ENCODE results near the gene MPRIP.
A peak's percentile ranks its signal among the peaks of the same experiment; 100 is the strongest.

MPRIP gene

DNA sequence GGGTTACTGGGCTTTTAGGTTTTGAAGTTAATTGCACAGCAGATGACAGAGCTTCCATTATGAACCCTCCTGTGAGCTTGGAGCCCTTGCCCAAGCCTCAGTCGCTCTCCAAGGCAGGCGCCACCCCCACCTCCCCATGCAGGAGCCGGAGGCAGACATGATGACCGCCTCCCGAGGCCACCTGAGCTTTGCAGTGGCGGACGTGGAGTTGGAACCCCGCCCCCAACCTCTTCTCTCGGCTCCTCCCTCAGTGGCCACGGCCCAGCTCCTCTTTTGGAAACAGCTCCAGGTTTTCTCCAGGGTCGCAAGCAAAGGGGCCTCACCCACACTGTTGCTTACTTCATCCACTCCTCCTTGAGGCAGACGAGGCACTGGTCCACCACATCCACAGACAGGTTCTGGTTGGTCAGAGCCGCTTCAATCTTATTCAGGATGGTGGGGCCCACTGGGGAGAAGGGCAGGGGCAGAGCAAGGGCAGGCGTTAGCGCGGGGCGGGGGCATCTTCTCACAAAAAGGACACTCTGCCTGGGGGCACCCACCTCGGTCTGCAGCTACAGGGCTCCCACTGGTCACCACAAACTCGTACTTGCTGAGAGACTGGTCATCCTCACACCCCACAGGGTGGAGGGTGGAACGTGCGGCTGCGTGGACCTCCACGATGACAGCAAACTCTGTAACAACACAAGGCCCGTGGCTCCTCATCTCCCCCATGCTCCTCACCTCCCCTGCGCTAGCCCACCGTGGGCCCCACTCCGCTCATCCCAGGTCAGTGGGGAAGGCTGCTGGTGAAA lies 172.6 kb downstream of the MPRIP start:
- no peaks in the 10 kb centered on the region for H3K27me3 ChIP-seq
- no peak for TF ChIP-seq Cebpa-rat (IDR thresholded peaks at IDR 0.05)
- H3K4me1 ChIP-seq: peaks cover 11% of the 10 kb centered on the region
- H3K4me3 ChIP-seq: no peak overlapping the region
- no peaks in the 10 kb centered on the region for H3K9me3 ChIP-seq
- H3K36me3 ChIP-seq: peaks cover 87% of the 10 kb centered on the region
- H4K20me1 ChIP-seq: 0 out of 2 replicates have a peak, but pooled peaks cover 5% of the 10 kb centered on the region
- H3K4me2 ChIP-seq: no peak overlapping the region
- no peak overlapping the region for H3K9ac ChIP-seq
- H3K27ac ChIP-seq: no peak overlapping the region

DNA sequence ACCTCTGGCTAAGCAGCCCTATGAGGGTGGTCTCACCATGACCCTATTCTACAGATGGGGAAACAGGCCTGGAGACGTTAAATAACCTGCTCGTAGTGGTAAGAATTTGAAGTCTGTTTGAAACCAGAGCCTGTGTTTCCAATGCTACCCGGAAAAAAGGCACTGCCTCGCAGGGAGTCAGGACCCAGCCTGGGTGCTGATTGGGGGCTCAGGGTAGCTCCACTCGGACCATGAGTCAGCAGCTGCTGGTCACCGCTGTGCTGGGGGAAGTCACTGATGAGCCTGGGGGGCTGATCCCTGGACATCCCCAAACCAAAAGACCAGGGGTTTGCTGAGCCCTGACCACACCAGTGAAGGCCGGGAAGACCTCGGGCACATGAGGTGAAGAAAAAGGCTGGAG lies 173.3 kb downstream of the MPRIP start:
- H3K4me2 ChIP-seq: no peak overlapping the region
- no peaks in the 10 kb centered on the region for H3K27me3 ChIP-seq
- H3K4me1 ChIP-seq: peaks cover 11% of the 10 kb centered on the region
- no peak overlapping the region for H3K4me3 ChIP-seq
- H3K9ac ChIP-seq: no peak overlapping the region
- no peak overlapping the region for H3K27ac ChIP-seq
- no peak for TF ChIP-seq Cebpa-rat (IDR thresholded peaks at IDR 0.05)
- no peaks in the 10 kb centered on the region for H3K9me3 ChIP-seq
- H3K36me3 ChIP-seq: peaks cover 93% of the 10 kb centered on the region
- H4K20me1 ChIP-seq: 0 out of 2 replicates have a peak, but pooled peaks cover 7% of the 10 kb centered on the region

DNA sequence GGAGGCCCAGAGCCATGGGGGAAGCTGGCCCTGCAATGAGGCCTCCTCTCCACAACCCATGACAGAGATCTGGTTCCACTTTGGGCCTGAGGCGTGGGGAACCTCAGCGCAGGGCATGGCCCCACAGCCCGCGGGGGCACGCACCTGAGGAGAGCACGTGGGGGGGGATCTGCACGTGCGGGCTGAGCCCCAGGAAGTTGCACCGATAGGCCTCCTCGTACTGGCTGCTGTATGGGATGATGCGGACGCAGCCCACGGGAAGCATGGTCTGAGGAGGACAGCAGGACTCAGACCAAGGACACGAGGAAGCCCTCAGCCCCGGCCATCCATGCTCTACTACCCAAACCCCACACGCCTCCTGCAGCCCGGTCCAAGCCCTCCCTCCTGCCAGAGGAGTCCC lies 174.0 kb downstream of the MPRIP start:
- no peak overlapping the region for H3K4me2 ChIP-seq
- H3K27ac ChIP-seq: no peak overlapping the region
- no peaks in the 10 kb centered on the region for H3K27me3 ChIP-seq
- H3K36me3 ChIP-seq: peaks cover 93% of the 10 kb centered on the region
- peaks cover 11% of the 10 kb centered on the region for H3K4me1 ChIP-seq
- no peaks in the 10 kb centered on the region for H3K9me3 ChIP-seq
- 0 out of 2 replicates have a peak, but pooled peaks cover 12% of the 10 kb centered on the region for H4K20me1 ChIP-seq
- TF ChIP-seq Cebpa-rat (IDR thresholded peaks at IDR 0.05): no peak
- H3K4me3 ChIP-seq: no peak overlapping the region
- H3K9ac ChIP-seq: no peak overlapping the region

DNA sequence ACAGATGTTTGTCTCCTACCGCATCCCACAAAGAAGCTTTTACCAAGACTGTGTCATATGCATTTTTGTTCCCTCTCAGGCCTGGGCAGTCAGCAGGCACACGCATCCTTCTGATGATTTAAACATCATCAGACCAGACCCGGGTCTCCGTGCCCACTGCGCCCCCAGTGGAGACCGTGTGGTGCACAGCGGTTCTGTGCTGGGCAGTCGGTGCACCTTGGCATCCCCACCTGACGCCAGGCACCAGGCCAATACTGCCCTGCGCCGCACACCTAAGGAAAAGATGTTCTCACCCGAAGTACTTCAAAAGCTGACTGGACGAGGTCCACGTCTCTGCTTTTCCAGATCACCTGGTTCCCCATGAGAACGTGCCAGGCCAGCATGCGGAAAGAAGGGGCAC lies 174.5 kb downstream of the MPRIP start:
- Histone ChIP-seq H3K27ac (no peak overlapping the region), H4K20me1 (0 out of 2 replicates have a peak, but pooled peaks cover 12% of the 10 kb centered on the region), H3K4me3 (no peak overlapping the region), H3K9ac (no peak overlapping the region), H3K9me3 (no peaks in the 10 kb centered on the region), H3K27me3 (no peaks in the 10 kb centered on the region), H3K4me2 (no peak overlapping the region), H3K36me3 (peaks cover 93% of the 10 kb centered on the region), H3K4me1 (peaks cover 6% of the 10 kb centered on the region)
- no peak for TF ChIP-seq Cebpa-rat (IDR thresholded peaks at IDR 0.05)

DNA sequence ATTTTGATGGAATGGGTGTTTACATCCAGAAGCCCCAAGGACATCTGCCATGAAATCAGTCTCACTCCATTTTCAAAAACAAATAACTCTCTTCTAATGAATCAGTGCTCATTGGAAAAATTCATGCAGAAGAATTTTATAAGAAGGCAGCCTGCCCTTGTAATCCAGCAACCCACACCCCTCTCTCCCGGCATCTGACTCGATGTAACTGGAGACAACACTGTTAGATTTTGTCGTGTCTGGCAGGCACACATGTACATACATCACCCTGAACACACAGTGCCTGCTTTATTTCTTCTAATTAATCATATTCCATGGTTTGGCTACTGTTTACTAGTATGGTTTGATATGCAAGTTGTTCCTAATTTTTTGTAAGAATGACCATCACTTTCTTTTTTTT lies 175.7 kb downstream of the MPRIP start:
- no peak overlapping the region for H3K9ac ChIP-seq
- H3K4me2 ChIP-seq: no peak overlapping the region
- H3K4me3 ChIP-seq: no peak overlapping the region
- H3K36me3 ChIP-seq: peaks cover 99% of the 10 kb centered on the region
- H3K9me3 ChIP-seq: no peaks in the 10 kb centered on the region
- H3K4me1 ChIP-seq: peaks cover 9% of the 10 kb centered on the region
- no peak overlapping the region for H3K27ac ChIP-seq
- 0 out of 2 replicates have a peak, but pooled peaks cover 12% of the 10 kb centered on the region for H4K20me1 ChIP-seq
- no peak for TF ChIP-seq Cebpa-rat (IDR thresholded peaks at IDR 0.05)
- H3K27me3 ChIP-seq: no peaks in the 10 kb centered on the region

DNA sequence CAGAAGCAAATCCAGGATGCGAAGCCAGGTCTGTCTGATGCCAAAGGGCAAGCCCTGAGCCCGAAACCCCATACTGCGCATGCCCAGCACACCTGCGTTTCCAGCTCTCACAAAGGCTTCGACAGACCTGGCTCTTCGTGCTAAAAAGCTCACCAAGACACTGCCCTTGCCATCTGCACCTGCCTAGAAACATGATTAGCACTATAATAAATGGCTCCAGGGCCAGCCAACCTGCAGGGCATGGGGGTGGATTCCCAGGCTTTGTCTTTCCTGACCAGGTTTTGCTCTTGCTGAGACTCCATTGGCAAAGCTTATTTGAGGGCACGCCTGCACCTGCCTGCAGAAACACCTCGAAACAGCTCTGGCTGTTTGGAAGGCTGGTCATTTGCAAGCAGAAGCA lies 178.3 kb downstream of the MPRIP start:
- H3K36me3 ChIP-seq: peaks cover 97% of the 10 kb centered on the region
- 0 out of 2 replicates have a peak, but pooled peaks cover 12% of the 10 kb centered on the region for H4K20me1 ChIP-seq
- TF ChIP-seq Cebpa-rat (IDR thresholded peaks at IDR 0.05): no peak
- no peak overlapping the region for H3K27ac ChIP-seq
- no peaks in the 10 kb centered on the region for H3K9me3 ChIP-seq
- no peak overlapping the region for H3K4me3 ChIP-seq
- peaks cover 30% of the 10 kb centered on the region for H3K4me1 ChIP-seq
- no peak overlapping the region for H3K9ac ChIP-seq
- no peaks in the 10 kb centered on the region for H3K27me3 ChIP-seq
- H3K4me2 ChIP-seq: no peak overlapping the region

DNA sequence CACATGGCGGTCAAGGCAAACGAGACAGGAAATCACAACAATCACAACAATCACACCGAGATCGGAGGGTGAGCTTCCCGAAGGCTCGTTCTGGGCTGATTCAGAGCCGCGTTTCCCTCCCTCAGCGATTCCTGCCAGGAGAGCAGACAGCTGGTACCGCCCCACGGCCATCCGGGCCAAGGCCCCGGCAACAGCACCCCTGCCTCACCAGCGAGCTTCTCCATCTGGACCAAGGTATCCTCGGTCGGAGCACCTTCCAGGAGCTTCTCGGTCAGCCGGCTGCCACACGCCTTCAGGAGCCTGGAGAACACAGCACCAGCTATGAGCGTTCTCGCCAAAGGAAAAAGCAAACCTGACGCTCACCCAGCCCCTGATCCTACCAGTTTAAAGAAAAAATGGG lies 179.1 kb downstream of the MPRIP start:
- no peak overlapping the region for H3K9ac ChIP-seq
- no peak for TF ChIP-seq Cebpa-rat (IDR thresholded peaks at IDR 0.05)
- peaks cover 97% of the 10 kb centered on the region for H3K36me3 ChIP-seq

DNA sequence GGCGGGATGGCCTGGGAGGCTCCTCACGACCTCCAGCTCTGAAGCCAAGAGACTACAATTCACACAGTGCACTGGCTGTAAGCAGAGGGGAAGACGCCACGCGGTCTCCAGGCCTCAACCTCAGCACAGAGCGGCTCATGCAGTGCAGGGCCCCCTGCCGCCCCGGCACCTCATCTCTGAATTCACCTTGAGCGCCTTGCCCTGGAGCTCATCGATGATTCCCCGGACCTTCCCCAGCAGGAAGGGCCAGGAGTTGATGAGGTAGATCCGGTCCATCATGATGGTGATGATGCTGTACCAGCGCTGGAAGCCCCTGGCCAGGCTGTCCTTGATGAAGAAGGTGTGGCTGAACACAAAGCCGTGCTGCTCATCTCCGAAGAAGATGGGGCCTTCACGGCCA lies 181.5 kb downstream of the MPRIP start:
- 0 out of 2 replicates have a peak, but pooled peaks cover 14% of the 10 kb centered on the region for H4K20me1 ChIP-seq
- peak overlapping the region; percentile 29; the same call in 1 of the 2 replicates for H3K9ac ChIP-seq
- TF ChIP-seq Cebpa-rat (IDR thresholded peaks at IDR 0.05): no peak
- H3K27me3 ChIP-seq: no peaks in the 10 kb centered on the region
- peaks cover 97% of the 10 kb centered on the region for H3K36me3 ChIP-seq
- peaks cover 45% of the 10 kb centered on the region for H3K4me1 ChIP-seq
- peak overlapping the region; percentile 61 for H3K4me2 ChIP-seq
- H3K27ac ChIP-seq: peak overlapping the region; percentile 67
- no peak overlapping the region for H3K4me3 ChIP-seq
- no peaks in the 10 kb centered on the region for H3K9me3 ChIP-seq

More for the DNA sequence above, 179.1 kb downstream of the MPRIP start:
- no peak overlapping the region for H3K4me3 ChIP-seq
- H3K27me3 ChIP-seq: no peaks in the 10 kb centered on the region
- H3K27ac ChIP-seq: no peak overlapping the region
- H3K4me2 ChIP-seq: no peak overlapping the region
- H3K4me1 ChIP-seq: peaks cover 36% of the 10 kb centered on the region
- H4K20me1 ChIP-seq: 0 out of 2 replicates have a peak, but pooled peaks cover 12% of the 10 kb centered on the region
- H3K9me3 ChIP-seq: no peaks in the 10 kb centered on the region

DNA sequence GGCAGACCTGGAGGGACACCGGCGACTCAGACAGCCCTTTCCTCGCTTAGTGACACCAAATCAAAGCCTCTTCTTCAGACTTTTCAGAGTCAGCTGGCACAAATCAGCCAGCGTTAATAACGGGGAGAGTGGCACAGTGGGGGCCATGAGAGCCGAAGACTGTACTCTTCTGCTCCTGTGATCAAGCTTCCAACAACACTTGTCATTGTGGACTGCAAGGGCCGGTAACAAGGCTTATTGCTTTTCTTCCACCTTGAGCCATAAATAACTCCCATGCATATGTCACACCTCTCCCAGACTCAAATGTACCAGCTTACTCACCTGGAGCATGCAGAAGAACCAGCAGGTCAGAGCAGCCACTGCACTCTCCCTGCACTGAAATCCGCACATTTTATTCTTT lies 181.9 kb downstream of the MPRIP start:
- Histone ChIP-seq H4K20me1 (0 out of 2 replicates have a peak, but pooled peaks cover 14% of the 10 kb centered on the region), H3K9ac (no peak overlapping the region), H3K4me3 (no peak overlapping the region), H3K4me2 (no peak overlapping the region), H3K27ac (peak overlapping the region; percentile 67), H3K27me3 (no peaks in the 10 kb centered on the region), H3K9me3 (no peaks in the 10 kb centered on the region), H3K36me3 (peaks cover 97% of the 10 kb centered on the region), H3K4me1 (peaks cover 49% of the 10 kb centered on the region)
- TF ChIP-seq Cebpa-rat (IDR thresholded peaks at IDR 0.05): no peak

DNA sequence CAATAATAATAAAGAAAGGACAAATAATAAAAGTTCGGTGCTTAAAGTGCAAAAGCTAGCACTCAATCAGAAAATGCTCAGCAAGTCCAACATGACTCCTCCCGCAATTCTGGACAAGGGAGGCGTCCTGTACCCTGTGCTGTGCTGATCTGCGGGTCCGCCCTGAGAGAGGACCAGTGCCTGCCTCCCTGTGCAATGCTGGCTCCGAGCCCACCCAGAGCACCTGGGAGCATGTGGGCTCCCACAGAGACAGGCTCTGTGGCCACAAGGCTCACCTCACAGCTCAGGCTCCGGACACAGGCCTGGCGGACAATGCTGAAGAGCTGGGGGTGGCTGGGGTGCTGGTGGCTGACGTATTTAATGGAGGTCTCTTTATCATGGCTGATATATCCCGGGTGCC lies 183.6 kb downstream of the MPRIP start:
- TF ChIP-seq Cebpa-rat (IDR thresholded peaks at IDR 0.05): no peak
- Histone ChIP-seq H3K27ac (0 out of 2 replicates have a peak overlapping the region, but pooled peaks have one; percentile 14), H3K36me3 (peaks cover 99% of the 10 kb centered on the region), H3K4me1 (peaks cover 49% of the 10 kb centered on the region), H3K4me3 (no peak overlapping the region), H3K9me3 (no peaks in the 10 kb centered on the region), H3K9ac (no peak overlapping the region), H3K27me3 (no peaks in the 10 kb centered on the region), H3K4me2 (peak overlapping the region; percentile 35), H4K20me1 (0 out of 2 replicates have a peak, but pooled peaks cover 8% of the 10 kb centered on the region)

Measured in BLaER1 (cell line).